ENCODE data around the gene CAPNS1. TPM values are rescaled to one million over a fixed set of nuclear protein-coding genes. Genes with fewer than 3 reads are reported as not detected.
A peak's percentile ranks its signal among the peaks of the same experiment; 100 is the strongest.

CAPNS1 gene
- total and polyA plus RNA-seq, 9 of the 15 experiments (the other 6 are each of a cell fraction or from before 2014, with no cell fraction given): 77.9 to 576 (median 258) TPM

DNA sequence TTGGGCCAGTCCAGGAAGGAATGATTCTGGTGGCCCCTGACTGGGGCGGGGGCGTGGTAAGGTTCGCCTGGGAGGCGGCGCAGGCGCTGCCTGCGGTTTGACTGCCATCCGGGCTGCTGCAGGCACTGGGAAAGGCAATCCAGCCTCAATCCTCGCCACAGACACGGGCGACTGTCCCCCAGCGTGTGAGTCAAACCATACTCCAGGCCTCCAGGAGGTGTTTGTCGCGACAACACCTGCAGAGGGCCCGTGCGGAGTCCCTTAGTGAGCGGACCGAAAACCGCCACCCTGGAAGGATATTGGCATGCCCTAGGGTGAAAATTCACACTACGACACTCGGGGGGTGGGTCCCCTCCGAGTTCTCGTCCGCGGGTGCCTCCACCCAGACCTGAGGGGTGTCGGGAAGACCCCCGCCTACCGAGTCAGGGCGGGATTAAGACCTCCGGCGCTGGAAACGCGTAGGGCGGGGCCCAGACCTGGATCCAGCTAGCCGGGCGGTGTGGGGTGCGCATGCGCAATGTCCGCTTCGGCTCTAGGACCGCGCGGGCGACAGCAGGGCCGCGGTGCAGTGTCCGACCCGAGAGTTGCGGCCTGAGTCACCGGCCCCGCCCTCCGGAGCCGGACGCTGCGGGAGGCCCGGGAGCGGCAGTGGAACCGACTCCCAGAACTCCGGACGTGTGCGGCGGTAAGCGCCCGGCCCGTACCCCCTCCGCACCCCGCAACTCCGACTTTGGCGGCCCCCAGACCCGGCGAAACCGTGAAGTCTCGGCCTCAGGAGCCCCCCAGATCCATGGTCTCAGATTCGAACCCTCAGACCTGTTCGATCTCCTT is at the start of gene CAPNS1 (continued):
- TF ChIP-seq ZNF124 (CRISPR knock-in tag; IDR thresholded peaks at IDR 0.05) (no peak), ZNF140 (CRISPR knock-in tag; IDR thresholded peaks at IDR 0.05) (no peak), DNMT1 (IDR thresholded peaks at IDR 0.05) (no peak), ARHGAP35 (IDR thresholded peaks at IDR 0.05; ENCODE audit: partially characterized antibody) (no peak), LEF1 (IDR thresholded peaks at IDR 0.05) (0 out of 2 replicates have a peak, but pooled peaks have one; percentile 24), TCFL5 (CRISPR knock-in tag; conservative IDR thresholded peaks at IDR 0.05) (no peak), TRIM24 (IDR thresholded peaks at IDR 0.05) (no peak), NFRKB (IDR thresholded peaks at IDR 0.05; ENCODE audit: low read depth) (no peak), ZC3H11A (IDR thresholded peaks at IDR 0.05; ENCODE audit: low read depth, low read length) (no peak), RFX7 (CRISPR knock-in tag; IDR thresholded peaks at IDR 0.05) (no peak), RBM14 (IDR thresholded peaks at IDR 0.05; ENCODE audit: borderline replicate concordance, insufficient read depth, low read depth, low read length) (no peak), SRSF3 (IDR thresholded peaks at IDR 0.05; ENCODE audit: insufficient read depth, low read length) (no peak)
- TF ChIP-seq, protein P1, sequence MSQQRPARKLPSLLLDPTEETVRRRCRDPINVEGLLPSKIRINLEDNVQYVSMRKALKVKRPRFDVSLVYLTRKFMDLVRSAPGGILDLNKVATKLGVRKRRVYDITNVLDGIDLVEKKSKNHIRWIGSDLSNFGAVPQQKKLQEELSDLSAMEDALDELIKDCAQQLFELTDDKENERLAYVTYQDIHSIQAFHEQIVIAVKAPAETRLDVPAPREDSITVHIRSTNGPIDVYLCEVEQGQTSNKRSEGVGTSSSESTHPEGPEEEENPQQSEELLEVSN (IDR thresholded peaks at IDR 0.05; ENCODE audit: borderline replicate concordance in 1 of 2, extremely low read depth in 1 of 2, insufficient read depth in 1 of 2, insufficient read length in 1 of 2, low read depth in 1 of 2, low read length in 1 of 2, poor library complexity in 1 of 2, severe bottlenecking in 1 of 2): peak; percentile 36 to 61
- TF ChIP-seq, protein P2, sequence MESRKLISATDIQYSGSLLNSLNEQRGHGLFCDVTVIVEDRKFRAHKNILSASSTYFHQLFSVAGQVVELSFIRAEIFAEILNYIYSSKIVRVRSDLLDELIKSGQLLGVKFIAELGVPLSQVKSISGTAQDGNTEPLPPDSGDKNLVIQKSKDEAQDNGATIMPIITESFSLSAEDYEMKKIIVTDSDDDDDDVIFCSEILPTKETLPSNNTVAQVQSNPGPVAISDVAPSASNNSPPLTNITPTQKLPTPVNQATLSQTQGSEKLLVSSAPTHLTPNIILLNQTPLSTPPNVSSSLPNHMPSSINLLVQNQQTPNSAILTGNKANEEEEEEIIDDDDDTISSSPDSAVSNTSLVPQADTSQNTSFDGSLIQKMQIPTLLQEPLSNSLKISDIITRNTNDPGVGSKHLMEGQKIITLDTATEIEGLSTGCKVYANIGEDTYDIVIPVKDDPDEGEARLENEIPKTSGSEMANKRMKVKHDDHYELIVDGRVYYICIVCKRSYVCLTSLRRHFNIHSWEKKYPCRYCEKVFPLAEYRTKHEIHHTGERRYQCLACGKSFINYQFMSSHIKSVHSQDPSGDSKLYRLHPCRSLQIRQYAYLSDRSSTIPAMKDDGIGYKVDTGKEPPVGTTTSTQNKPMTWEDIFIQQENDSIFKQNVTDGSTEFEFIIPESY (CRISPR knock-in tag; IDR thresholded peaks at IDR 0.05): peak; percentile 54; the same call in 1 of the 2 replicates
- TF ChIP-seq, protein P3, sequence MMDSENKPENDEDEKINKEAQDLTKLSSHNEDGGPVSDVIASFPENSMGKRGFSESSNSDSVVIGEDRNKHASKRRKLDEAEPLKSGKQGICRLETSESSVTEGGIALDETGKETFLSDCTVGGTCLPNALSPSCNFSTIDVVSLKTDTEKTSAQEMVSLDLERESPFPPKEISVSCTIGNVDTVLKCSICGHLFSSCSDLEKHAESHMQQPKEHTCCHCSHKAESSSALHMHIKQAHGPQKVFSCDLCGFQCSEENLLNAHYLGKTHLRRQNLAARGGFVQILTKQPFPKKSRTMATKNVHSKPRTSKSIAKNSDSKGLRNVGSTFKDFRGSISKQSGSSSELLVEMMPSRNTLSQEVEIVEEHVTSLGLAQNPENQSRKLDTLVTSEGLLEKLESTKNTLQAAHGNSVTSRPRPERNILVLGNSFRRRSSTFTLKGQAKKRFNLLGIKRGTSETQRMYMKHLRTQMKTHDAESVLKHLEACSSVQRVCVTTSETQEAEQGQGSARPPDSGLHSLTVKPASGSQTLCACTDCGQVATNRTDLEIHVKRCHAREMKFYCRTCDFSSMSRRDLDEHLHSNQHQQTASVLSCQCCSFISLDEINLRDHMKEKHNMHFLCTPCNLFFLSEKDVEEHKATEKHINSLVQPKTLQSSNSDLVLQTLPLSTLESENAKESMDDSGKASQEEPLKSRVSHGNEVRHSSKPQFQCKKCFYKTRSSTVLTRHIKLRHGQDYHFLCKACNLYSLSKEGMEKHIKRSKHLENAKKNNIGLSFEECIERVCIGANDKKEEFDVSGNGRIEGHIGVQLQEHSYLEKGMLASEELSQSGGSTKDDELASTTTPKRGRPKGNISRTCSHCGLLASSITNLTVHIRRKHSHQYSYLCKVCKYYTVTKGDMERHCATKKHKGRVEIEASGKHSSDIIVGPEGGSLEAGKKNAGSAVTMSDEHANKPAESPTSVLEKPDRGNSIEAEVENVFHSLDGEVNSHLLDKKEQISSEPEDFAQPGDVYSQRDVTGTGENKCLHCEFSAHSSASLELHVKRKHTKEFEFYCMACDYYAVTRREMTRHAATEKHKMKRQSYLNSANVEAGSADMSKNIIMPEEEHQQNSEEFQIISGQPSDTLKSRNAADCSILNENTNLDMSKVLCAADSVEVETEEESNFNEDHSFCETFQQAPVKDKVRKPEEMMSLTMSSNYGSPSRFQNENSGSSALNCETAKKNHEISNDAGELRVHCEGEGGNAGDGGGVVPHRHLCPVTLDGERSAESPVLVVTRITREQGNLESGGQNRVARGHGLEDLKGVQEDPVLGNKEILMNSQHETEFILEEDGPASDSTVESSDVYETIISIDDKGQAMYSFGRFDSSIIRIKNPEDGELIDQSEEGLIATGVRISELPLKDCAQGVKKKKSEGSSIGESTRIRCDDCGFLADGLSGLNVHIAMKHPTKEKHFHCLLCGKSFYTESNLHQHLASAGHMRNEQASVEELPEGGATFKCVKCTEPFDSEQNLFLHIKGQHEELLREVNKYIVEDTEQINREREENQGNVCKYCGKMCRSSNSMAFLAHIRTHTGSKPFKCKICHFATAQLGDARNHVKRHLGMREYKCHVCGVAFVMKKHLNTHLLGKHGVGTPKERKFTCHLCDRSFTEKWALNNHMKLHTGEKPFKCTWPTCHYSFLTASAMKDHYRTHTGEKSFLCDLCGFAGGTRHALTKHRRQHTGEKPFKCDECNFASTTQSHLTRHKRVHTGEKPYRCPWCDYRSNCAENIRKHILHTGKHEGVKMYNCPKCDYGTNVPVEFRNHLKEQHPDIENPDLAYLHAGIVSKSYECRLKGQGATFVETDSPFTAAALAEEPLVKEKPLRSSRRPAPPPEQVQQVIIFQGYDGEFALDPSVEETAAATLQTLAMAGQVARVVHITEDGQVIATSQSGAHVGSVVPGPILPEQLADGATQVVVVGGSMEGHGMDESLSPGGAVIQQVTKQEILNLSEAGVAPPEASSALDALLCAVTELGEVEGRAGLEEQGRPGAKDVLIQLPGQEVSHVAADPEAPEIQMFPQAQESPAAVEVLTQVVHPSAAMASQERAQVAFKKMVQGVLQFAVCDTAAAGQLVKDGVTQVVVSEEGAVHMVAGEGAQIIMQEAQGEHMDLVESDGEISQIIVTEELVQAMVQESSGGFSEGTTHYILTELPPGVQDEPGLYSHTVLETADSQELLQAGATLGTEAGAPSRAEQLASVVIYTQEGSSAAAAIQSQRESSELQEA (IDR thresholded peaks at IDR 0.05; ENCODE audit: low read depth): no peak; the same call in 1 of the 2 replicates

All from K562 (cell line).